ENCODE measurements around the gene CCDC51. TPM values are rescaled to one million over a fixed set of nuclear protein-coding genes. Genes with fewer than 3 reads are reported as not detected.

Gene CCDC51
- total RNA-seq, 4 donors from 2014 or later: 8.3 to 19.8 (median 16.1) TPM

GRCh38 chr3:48419597-48419996 is 20.3 kb downstream of the CCDC51 start:
- no peak for TF ChIP-seq CTCF (IDR thresholded peaks at IDR 0.05; ENCODE audit: low read depth)

GRCh38 chr3:48419149-48419548 is 20.8 kb downstream of the CCDC51 start:
- TF ChIP-seq CTCF (IDR thresholded peaks at IDR 0.05; ENCODE audit: low read depth): no peak

DNA sequence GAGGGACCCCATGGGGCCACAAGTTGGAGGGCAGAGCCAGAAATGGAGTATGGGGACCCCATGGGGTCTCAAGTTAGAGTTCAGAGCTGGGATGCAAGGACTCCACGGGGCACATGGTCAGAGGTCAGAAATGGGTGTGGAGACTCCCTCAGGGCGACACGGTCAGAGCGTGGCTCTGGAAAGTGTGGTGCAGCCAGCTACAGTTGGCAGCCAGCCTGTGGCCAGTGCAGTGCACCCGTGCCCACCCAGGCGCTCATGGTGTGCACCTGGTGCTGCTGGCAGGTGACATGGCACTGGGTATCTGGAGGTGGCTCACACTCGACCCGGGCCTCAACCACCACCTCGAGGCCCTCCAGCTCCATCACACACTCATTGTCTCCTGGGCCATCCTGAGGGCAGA is 21.3 kb downstream of the CCDC51 start:
- no peak for TF ChIP-seq CTCF (IDR thresholded peaks at IDR 0.05; ENCODE audit: low read depth)

GRCh38 chr3:48418140-48418539 is 21.8 kb downstream of the CCDC51 start:
- no peak for TF ChIP-seq CTCF (IDR thresholded peaks at IDR 0.05; ENCODE audit: low read depth)

DNA sequence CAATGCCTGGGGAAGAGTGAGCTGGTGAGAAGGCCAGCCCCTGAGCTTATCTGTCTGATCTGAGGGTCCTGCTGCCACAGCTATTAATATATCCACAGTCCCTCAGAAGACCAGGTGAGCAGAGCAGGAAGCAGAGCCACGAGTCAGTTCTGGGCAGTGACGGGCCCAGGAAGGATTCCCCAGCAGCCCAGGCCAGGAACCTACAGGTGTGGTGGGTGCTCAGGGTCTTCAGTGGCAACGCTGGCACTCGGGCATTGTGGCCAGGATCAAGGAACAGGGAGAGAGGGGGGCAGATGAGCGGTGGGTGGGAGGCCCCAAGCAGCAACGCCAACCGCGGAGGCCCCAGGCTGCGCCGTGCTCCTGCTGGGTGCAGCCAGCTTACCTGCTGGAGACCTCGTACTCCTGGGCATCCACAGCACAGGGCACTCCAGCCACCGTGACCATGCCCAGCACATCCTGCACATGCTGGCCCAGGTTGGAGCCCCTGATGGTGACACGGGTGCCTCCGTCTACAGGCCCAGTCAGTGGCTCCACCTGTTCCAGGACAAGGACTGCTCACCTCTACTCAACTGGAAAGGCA is 22.3 kb downstream of the CCDC51 start:
- no peak for TF ChIP-seq CTCF (IDR thresholded peaks at IDR 0.05; ENCODE audit: low read depth)

DNA sequence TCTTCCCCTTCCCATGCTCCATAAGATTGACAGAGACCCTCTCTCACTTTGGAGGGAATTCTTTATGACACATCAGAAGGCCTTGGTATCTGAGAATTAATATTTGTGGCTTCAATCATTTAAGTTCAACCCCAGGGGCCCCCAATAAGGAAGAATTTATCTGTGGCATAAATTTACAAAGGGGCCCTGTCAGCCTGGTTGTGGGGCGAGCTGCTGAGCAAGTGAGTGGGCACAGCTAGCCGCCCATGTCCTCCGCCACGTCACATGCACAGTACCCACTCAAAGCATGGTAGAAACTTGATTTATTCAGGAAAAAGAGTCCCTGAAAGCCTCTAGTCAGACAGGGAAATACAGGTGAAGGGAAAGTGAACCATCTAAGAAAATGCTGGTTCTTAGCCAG is 23.4 kb downstream of the CCDC51 start:
- no peak for TF ChIP-seq CTCF (IDR thresholded peaks at IDR 0.05; ENCODE audit: low read depth)

DNA sequence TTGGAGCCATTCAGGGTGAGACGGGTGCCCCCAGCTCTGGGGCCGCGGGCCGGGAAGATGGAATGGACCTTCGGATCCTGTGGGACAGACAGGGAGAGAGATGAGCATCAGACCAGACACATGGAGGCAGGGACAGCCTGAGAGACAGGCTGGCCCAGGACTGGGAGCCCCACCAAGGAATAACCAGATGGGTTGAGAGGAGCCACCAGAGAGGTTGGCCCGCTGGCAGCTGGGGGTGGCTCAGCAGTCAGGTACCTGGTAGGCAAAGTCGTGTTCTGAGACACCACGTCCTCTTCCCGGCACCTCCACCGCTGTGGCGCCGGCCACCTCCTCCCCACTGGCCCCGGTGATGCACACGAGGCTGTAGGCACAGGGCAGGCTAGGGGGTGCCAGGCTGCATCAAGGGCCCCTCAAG is 23.8 kb downstream of the CCDC51 start:
- no peak for TF ChIP-seq CTCF (IDR thresholded peaks at IDR 0.05; ENCODE audit: low read depth)

Data from subcutaneous adipose tissue (tissue), 4 donors.